HCT116 (cell line): ENCODE results near the gene TXLNB. TPM values are rescaled to one million over a fixed set of nuclear protein-coding genes. Genes with fewer than 3 reads are reported as not detected.

Experiments
- ATAC-seq: fragments of 200-7000 bp; cut with Tn5 transposase; 2 replicates; pipeline ENCODE4 v1.9.1; 2020; ENCODE audit warnings: mild to moderate bottlenecking, moderate library complexity
- BruUV-seq: library from RNA; stranded (reverse); fragments of 400-500 nt; replicated peaks from 2 replicates; lab custom pipeline; 2021; lab: Mats Ljungman, UMichigan
- CTCF ChIA-PET: fragments of 300-600 bp; sonication (Branson Sonifier 250); formaldehyde crosslinking; loops from one replicate; lab custom pipeline; 2021; ENCODE audit warnings: antibody characterized with exemption; lab: Charles Lee
- POLR2A ChIA-PET: fragments of 300-600, 350-600 bp; sonication (Branson Sonifier 250); formaldehyde crosslinking; loops from one replicate; lab custom pipeline; 2021; ENCODE audit warnings: antibody characterized with exemption; lab: Charles Lee
- RAD21 ChIA-PET, 2 experiments: fragments of 300-600 bp; sonication (Branson Sonifier 250); formaldehyde crosslinking; loops; one replicate each; lab custom pipeline; 2023; ENCODE audit warnings: low total read pairs in 2 of 2; ENCODE audit not compliant: uncharacterized antibody in 2 of 2, unreplicated experiment in 2 of 2, low non-redundant PET in 1 of 2; lab: Charles Lee
- DNase-seq: peaks from one replicate; pipeline ENCODE4 v3.0.0-alpha.2; 2010; ENCODE audit warnings: low read depth, low spot score
- H2AFZ ChIP-seq: fragments of 200-600 bp; shearing (Covaris generic), sonication (generic); 2 replicates; pipeline ENCODE4 v1.6.1; 2017; ENCODE audit warnings: low read depth, mixed run types, mixed read lengths, antibody characterized with exemption, low read length; ENCODE audit not compliant: poor library complexity, severe bottlenecking
- H3K27ac ChIP-seq: 2 replicates; pipeline ENCODE4 v1.5.1; 2012; ENCODE audit warnings: low read depth, low read length
- H3K27me3 ChIP-seq: fragments of 200-600 bp; sonication (generic); 2 replicates; pipeline ENCODE4 v1.6.1; 2016; ENCODE audit warnings: mixed run types, low read length, mixed read lengths; ENCODE audit not compliant: insufficient read depth
- H3K36me3 ChIP-seq, 2 experiments: fragments of 200-500 bp in 1 of 2; fragments of 200-600 bp in 1 of 2; sonication (Bioruptor generic) in 1 of 2; sonication (generic) in 1 of 2; 2 replicates each; pipeline versions ENCODE4 v1.5.1 to v1.6.1; 2014 to 2016; ENCODE audit warnings: low read length in 2 of 2, inconsistent platforms in 1 of 2, mixed read lengths in 1 of 2, mixed run types in 1 of 2; ENCODE audit not compliant: insufficient read depth in 2 of 2, control insufficient read depth in 1 of 2
- H3K4me1 ChIP-seq, 2 experiments: fragments of 200-600 bp in 1 of 2; sonication (generic) in 1 of 2; 2 replicates each; pipeline versions ENCODE4 v1.5.1 to v1.6.1; 2012 to 2017; ENCODE audit warnings: low read length in 2 of 2, inconsistent platforms in 1 of 2, mild to moderate bottlenecking in 1 of 2, mixed read lengths in 1 of 2, mixed run types in 1 of 2, moderate library complexity in 1 of 2; ENCODE audit not compliant: insufficient read depth in 2 of 2, control insufficient read depth in 1 of 2
- H3K4me2 ChIP-seq: fragments of 200-600 bp; sonication (generic); 2 replicates; pipeline ENCODE4 v1.6.1; 2017; ENCODE audit warnings: mixed run types, low read length, mixed read lengths
- H3K4me3 ChIP-seq, 2 experiments: fragments of 200-600 bp in 1 of 2; sonication (generic) in 1 of 2; replicated peaks in 1 of 2; 2 replicates each; pipeline ENCODE4 v1.5.1; 2011 to 2016; ENCODE audit warnings: low read length in 2 of 2, control low read depth in 1 of 2, low read depth in 1 of 2, mild to moderate bottlenecking in 1 of 2, mixed read lengths in 1 of 2, mixed run types in 1 of 2
- H3K79me2 ChIP-seq: fragments of 200-600 bp; sonication (generic); 2 replicates; pipeline ENCODE4 v1.6.1; 2017; ENCODE audit warnings: mild to moderate bottlenecking, mixed run types, low read length, moderate library complexity, mixed read lengths; ENCODE audit not compliant: insufficient read depth
- H3K9ac ChIP-seq: fragments of 200-600 bp; sonication (generic); 2 replicates; pipeline ENCODE4 v1.6.1; 2016; ENCODE audit warnings: low read length, mixed read lengths
- H3K9me2 ChIP-seq: fragments of 200-600 bp; sonication (generic), shearing (Covaris generic); 2 replicates; pipeline ENCODE4 v1.6.1; 2017; ENCODE audit warnings: mixed run types, mild to moderate bottlenecking, moderate library complexity; ENCODE audit not compliant: insufficient read depth
- H3K9me3 ChIP-seq, 2 experiments: fragments of 200-500 bp in 1 of 2; fragments of 200-600 bp in 1 of 2; sonication (Bioruptor generic) in 1 of 2; sonication (generic) in 1 of 2; 2 replicates each; pipeline ENCODE4 v1.6.1; 2014 to 2017; ENCODE audit warnings: low read length in 2 of 2, mixed read lengths in 2 of 2, inconsistent platforms in 1 of 2, low read depth in 1 of 2, mild to moderate bottlenecking in 1 of 2, mixed run types in 1 of 2, moderate library complexity in 1 of 2; ENCODE audit not compliant: control insufficient read depth in 1 of 2, insufficient read depth in 1 of 2
- H4K20me1 ChIP-seq: fragments of 200-600 bp; sonication (generic), shearing (Covaris generic); 2 replicates; pipeline ENCODE4 v1.6.1; 2017; ENCODE audit warnings: mixed run types, mild to moderate bottlenecking, moderate library complexity; ENCODE audit not compliant: insufficient read depth
- CEBPB ChIP-seq: IDR thresholded peaks from 2 replicates; pipeline ENCODE4 v1.6.1; 2012; ENCODE audit warnings: low read depth
- EGR1 ChIP-seq: IDR thresholded peaks from 2 replicates; pipeline ENCODE4 v1.6.1; 2012; ENCODE audit warnings: low read depth
- ELF1 ChIP-seq: IDR thresholded peaks from 2 replicates; pipeline ENCODE4 v1.6.1; 2012; ENCODE audit warnings: low read depth, borderline replicate concordance
- EZH2 ChIP-seq: fragments of 200-600 bp; sonication (generic); IDR thresholded peaks from 2 replicates; pipeline ENCODE4 v1.6.1; 2017; ENCODE audit warnings: antibody characterized with exemption, mixed run types
- FOSL1 ChIP-seq: IDR thresholded peaks from 2 replicates; pipeline ENCODE4 v1.6.1; 2012; ENCODE audit warnings: low read depth
- JUND ChIP-seq: IDR thresholded peaks from 2 replicates; pipeline ENCODE4 v1.6.1; 2012
- POLR2AphosphoS5 ChIP-seq: IDR thresholded peaks from 2 replicates; pipeline ENCODE4 v1.6.1; 2011; ENCODE audit warnings: mild to moderate bottlenecking, low read depth, low read length, moderate library complexity
- SIN3A ChIP-seq: IDR thresholded peaks from 2 replicates; pipeline ENCODE4 v1.6.1; 2012; ENCODE audit warnings: low read depth
- SRF ChIP-seq: IDR thresholded peaks from 2 replicates; pipeline ENCODE4 v1.6.1; 2012; ENCODE audit warnings: low read depth
- TCF7L2 ChIP-seq: IDR thresholded peaks from 2 replicates; pipeline ENCODE4 v1.7.0; 2011; ENCODE audit warnings: borderline replicate concordance, inconsistent platforms; ENCODE audit not compliant: insufficient read depth, insufficient read length; ENCODE audit errors: extremely low read depth
- YY1 ChIP-seq: IDR thresholded peaks from 2 replicates; pipeline ENCODE4 v1.6.1; 2011; ENCODE audit warnings: low read length, low read depth, moderate library complexity, mild to moderate bottlenecking; ENCODE audit not compliant: insufficient replicate concordance; ENCODE audit errors: extremely low read depth
- ZFX ChIP-seq: fragments of 450-650 bp; IDR thresholded peaks from 2 replicates; pipeline ENCODE4 v1.6.1; 2017
- ZNF274 ChIP-seq: fragments of 200-500 bp; sonication (Bioruptor generic); IDR thresholded peaks from 2 replicates; pipeline ENCODE4 v1.6.1; 2014; ENCODE audit warnings: mild to moderate bottlenecking, low read depth, low read length, inconsistent platforms
- intact Hi-C: fragments of 100-400 bp; cut with micrococcal nuclease; formaldehyde crosslinking; loops from 2 replicates; pipeline ENCODE4 v1.10.0; 2022
- total RNA-seq: library from RNA; stranded (reverse); gene quantifications from one replicate; pipeline ENCODE4 v1.2.1, GENCODE V29; 2021; ENCODE audit not compliant: unreplicated experiment
- TF ChIP-seq, protein P1 (sequence below): IDR thresholded peaks from 2 replicates; pipeline ENCODE4 v1.6.1; 2011; ENCODE audit warnings: mild to moderate bottlenecking, low read length, moderate library complexity; ENCODE audit not compliant: insufficient replicate concordance; ENCODE audit errors: extremely low read depth
- TF ChIP-seq, protein P2 (sequence below): IDR thresholded peaks from 2 replicates; pipeline ENCODE4 v1.6.1; 2012
- TF ChIP-seq, protein P3 (sequence below): IDR thresholded peaks from 2 replicates; pipeline ENCODE4 v1.6.1; 2012; ENCODE audit warnings: low read depth
- TF ChIP-seq, protein P4 (sequence below), 3 experiments: fragments of 200-600 bp in 1 of 3; sonication (generic) in 1 of 3; IDR thresholded peaks in 2 of 3; conservative IDR thresholded peaks in 1 of 3; 2 replicates each; pipeline ENCODE4 v1.5.1; 2012 to 2017; ENCODE audit warnings: low read depth in 2 of 3, low read length in 2 of 3, antibody characterized with exemption in 1 of 3, borderline replicate concordance in 1 of 3, control low read depth in 1 of 3, mild to moderate bottlenecking in 1 of 3, mixed read lengths in 1 of 3, mixed run types in 1 of 3, moderate library complexity in 1 of 3; ENCODE audit not compliant: insufficient read depth in 1 of 3

Gene TXLNB
- total RNA-seq, 1 experiment from 2014 or later, result 0.05 TPM

DNA sequence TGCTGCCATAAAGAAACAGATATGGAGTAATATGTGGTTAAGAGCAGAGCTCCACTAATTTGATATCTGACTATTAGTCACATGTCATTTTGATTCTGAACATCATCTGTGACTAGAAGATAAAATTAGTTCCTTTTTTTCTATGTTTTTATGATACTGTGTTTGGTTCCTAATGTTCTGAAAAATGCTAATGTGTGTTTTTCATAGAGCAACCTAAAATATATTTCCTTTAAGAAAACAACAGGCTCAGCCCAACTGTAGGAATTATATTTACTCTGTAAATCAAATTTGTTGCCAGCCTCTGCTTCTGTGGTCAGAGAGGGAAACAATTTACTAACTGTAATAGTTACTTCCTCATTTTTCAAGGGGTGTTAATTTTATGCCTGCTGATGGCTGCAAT lies 33.3 kb upstream of the TXLNB start:
- Histone ChIP-seq H3K27me3 (no peaks in the 10 kb centered on the region), H3K9me3 (no peaks in the 10 kb centered on the region), H2AFZ (no peak overlapping the region), H3K4me3 (no peak overlapping the region), H3K4me2 (no peak overlapping the region), H3K9ac (no peak overlapping the region), H3K27ac (no peak overlapping the region), H3K36me3 (no peaks in the 10 kb centered on the region), H3K79me2 (no peaks in the 10 kb centered on the region), H4K20me1 (no peaks in the 10 kb centered on the region), H3K4me1 (peaks cover 0 to 5% of the 10 kb centered on the region in 2 experiments; a peak in 2 of 4 replicates), H3K9me2 (no peaks in the 10 kb centered on the region)
- ChIA-PET RAD21 (no interaction called here), CTCF (no interaction called here), POLR2A (no interaction called here)
- ATAC-seq (no peak), DNase-seq (no peak)
- TF ChIP-seq ZNF274 (no peak), ELF1 (no peak), CEBPB (no peak), TCF7L2 (no peak), POLR2AphosphoS5 (no peak), SRF (no peak), JUND (no peak), ZFX (no peak), YY1 (no peak), FOSL1 (no peak), SIN3A (no peak), EGR1 (no peak), EZH2 (no peak)
- TF ChIP-seq, protein P1, sequence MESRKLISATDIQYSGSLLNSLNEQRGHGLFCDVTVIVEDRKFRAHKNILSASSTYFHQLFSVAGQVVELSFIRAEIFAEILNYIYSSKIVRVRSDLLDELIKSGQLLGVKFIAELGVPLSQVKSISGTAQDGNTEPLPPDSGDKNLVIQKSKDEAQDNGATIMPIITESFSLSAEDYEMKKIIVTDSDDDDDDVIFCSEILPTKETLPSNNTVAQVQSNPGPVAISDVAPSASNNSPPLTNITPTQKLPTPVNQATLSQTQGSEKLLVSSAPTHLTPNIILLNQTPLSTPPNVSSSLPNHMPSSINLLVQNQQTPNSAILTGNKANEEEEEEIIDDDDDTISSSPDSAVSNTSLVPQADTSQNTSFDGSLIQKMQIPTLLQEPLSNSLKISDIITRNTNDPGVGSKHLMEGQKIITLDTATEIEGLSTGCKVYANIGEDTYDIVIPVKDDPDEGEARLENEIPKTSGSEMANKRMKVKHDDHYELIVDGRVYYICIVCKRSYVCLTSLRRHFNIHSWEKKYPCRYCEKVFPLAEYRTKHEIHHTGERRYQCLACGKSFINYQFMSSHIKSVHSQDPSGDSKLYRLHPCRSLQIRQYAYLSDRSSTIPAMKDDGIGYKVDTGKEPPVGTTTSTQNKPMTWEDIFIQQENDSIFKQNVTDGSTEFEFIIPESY, result no peak
- TF ChIP-seq, protein P2, sequence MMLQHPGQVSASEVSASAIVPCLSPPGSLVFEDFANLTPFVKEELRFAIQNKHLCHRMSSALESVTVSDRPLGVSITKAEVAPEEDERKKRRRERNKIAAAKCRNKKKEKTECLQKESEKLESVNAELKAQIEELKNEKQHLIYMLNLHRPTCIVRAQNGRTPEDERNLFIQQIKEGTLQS, result no peak
- TF ChIP-seq, protein P3, sequence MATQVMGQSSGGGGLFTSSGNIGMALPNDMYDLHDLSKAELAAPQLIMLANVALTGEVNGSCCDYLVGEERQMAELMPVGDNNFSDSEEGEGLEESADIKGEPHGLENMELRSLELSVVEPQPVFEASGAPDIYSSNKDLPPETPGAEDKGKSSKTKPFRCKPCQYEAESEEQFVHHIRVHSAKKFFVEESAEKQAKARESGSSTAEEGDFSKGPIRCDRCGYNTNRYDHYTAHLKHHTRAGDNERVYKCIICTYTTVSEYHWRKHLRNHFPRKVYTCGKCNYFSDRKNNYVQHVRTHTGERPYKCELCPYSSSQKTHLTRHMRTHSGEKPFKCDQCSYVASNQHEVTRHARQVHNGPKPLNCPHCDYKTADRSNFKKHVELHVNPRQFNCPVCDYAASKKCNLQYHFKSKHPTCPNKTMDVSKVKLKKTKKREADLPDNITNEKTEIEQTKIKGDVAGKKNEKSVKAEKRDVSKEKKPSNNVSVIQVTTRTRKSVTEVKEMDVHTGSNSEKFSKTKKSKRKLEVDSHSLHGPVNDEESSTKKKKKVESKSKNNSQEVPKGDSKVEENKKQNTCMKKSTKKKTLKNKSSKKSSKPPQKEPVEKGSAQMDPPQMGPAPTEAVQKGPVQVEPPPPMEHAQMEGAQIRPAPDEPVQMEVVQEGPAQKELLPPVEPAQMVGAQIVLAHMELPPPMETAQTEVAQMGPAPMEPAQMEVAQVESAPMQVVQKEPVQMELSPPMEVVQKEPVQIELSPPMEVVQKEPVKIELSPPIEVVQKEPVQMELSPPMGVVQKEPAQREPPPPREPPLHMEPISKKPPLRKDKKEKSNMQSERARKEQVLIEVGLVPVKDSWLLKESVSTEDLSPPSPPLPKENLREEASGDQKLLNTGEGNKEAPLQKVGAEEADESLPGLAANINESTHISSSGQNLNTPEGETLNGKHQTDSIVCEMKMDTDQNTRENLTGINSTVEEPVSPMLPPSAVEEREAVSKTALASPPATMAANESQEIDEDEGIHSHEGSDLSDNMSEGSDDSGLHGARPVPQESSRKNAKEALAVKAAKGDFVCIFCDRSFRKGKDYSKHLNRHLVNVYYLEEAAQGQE, result no peak
- TF ChIP-seq, protein P4, sequence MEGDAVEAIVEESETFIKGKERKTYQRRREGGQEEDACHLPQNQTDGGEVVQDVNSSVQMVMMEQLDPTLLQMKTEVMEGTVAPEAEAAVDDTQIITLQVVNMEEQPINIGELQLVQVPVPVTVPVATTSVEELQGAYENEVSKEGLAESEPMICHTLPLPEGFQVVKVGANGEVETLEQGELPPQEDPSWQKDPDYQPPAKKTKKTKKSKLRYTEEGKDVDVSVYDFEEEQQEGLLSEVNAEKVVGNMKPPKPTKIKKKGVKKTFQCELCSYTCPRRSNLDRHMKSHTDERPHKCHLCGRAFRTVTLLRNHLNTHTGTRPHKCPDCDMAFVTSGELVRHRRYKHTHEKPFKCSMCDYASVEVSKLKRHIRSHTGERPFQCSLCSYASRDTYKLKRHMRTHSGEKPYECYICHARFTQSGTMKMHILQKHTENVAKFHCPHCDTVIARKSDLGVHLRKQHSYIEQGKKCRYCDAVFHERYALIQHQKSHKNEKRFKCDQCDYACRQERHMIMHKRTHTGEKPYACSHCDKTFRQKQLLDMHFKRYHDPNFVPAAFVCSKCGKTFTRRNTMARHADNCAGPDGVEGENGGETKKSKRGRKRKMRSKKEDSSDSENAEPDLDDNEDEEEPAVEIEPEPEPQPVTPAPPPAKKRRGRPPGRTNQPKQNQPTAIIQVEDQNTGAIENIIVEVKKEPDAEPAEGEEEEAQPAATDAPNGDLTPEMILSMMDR (IDR thresholded peaks at IDR 0.05 in 2 of 3, conservative IDR thresholded peaks at IDR 0.05 in 1 of 3; ENCODE audit: borderline replicate concordance in 1 of 3, insufficient read depth in 1 of 3, low read depth in 2 of 3, low read length in 2 of 3), result no peak
- intact Hi-C loops, result no loop called here
- no TSS peak for BruUV-seq
